GM19463 (cell line): Measurements from ENCODE around the gene RASA3.
"Not testable (repeated sequence)": the region's sequence is repeated elsewhere in the genome, so short reads cannot be mapped to it uniquely, and the experiment has no call there.

Experiments used
- ATAC-seq: cut with Tn5 transposase; IDR thresholded peaks from one replicate; pipeline ENCODE4 v1.9.1; 2021; ENCODE audit warnings: mild to moderate bottlenecking, moderate library complexity; ENCODE audit not compliant: unreplicated experiment

The RASA3 gene

GRCh38 chr13:114155926-114156883, 23.8 kb upstream of the RASA3 start:
- no peak for ATAC-seq

DNA sequence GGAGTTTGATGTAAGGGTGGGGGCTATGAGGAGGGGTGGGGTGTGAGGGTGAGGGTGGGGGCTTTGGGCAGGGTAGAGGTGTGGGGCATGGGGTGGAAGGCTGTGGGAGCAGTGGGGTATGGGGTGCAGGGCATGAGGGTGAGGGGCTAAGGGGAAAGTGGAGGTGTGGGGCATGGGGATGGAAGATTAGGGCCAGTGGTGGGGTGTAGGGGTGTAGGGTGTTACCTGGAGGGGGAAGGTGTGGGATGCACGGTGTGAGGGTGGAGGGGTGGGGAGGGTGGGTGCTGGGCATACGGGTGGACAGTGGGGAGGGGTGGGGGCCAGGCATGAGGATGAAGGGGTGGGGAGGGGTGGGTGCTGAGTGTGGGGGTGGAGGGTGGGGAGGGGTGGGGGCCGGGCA, 22.9 kb upstream of the RASA3 start:
- ATAC-seq, result no peak

GRCh38 chr13:114154476-114154875, 22.1 kb upstream of the RASA3 start:
- ATAC-seq, result no peak

DNA sequence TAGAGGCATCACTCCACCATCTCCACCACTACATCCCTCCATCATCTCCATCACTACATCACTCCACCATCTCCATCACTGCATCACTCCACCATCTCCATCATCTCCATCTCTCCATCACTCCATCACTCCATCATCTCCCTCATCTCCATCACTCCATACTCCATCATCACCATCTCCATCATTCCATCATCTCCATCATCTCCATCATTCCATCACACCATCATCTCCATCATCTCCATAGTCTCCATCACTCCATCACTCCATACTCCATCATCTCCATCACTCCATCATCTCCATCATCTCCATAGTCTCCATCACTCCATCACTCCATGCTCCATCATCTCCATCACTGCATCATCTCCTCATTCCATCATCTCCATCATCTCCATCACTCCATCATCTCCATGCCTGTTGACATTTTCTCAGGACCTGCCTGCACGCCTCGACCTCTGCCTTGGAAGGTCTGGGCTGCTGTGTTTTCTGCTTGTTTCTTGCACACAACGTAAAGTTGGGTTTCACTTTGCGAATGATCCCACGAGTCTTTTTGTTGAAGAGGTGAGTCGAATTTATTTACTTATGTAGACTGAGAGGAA, 21.2 kb upstream of the RASA3 start:
- ATAC-seq, result no peak

DNA sequence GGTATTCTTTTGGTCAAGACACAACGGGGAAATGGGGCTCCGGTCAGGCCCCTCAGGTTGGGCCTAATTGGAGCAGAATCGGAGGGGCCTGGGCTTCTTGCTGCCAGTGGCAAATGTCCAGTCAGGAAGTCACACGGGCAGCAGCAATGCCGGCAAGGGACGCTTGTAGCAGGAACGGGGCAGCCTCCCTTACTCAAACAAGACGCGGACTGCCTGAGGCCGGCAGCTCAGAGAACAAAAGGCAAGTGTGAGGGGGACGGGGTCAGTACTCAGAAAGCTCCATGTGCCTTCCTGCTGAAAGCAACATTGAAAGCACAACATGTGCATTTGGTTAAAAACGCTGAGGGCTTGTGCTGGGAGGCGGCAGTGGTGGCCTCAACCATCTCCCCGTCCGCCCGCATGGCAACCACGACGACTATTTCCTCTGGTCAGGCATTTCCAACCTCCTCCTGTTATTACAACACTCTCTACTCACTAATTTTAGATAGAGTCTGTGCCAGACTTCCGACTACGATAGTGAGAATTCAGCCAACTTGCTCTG, 20.5 kb upstream of the RASA3 start:
- ATAC-seq, result no peak

DNA sequence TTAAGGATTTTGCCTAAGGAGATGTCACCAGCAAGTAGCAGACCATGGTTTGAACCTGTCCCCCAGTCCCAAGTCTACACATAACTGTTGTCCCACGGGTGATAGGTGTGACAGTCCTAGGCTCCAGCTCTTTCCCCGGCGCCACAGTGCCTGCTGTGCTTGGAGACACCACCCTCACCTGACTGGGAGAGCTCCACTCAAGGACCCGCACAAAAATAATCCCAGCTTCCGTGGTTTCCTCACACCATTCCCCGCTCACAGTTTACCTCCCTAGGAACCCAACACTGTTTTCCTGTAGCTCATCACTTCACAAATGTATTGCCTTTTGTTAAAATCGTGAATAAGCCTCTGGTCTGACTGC, 19.8 kb upstream of the RASA3 start:
- no peak for ATAC-seq

GRCh38 chr13:114151565-114152284, 19.3 kb upstream of the RASA3 start:
- no peak for ATAC-seq

DNA sequence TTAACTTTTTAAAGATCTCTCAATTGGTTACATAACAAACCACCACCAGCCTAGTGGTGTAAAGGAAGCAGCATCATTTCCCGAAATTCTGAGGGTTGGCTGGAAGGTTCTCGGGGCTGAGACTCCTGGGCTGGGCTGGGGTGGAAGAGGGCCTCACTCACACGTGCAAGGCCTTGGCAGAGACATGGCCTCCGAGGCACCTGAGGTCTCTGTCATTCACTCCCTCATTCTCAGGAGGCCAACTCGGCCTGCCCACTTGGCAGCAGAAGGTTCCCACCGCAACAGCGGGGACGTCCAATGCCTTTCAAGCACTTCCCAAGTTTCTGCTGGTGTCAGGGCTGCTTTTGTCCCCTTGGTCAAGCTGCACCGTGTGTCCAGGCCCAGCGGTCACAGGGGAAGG, 18.6 kb upstream of the RASA3 start:
- no peak for ATAC-seq

DNA sequence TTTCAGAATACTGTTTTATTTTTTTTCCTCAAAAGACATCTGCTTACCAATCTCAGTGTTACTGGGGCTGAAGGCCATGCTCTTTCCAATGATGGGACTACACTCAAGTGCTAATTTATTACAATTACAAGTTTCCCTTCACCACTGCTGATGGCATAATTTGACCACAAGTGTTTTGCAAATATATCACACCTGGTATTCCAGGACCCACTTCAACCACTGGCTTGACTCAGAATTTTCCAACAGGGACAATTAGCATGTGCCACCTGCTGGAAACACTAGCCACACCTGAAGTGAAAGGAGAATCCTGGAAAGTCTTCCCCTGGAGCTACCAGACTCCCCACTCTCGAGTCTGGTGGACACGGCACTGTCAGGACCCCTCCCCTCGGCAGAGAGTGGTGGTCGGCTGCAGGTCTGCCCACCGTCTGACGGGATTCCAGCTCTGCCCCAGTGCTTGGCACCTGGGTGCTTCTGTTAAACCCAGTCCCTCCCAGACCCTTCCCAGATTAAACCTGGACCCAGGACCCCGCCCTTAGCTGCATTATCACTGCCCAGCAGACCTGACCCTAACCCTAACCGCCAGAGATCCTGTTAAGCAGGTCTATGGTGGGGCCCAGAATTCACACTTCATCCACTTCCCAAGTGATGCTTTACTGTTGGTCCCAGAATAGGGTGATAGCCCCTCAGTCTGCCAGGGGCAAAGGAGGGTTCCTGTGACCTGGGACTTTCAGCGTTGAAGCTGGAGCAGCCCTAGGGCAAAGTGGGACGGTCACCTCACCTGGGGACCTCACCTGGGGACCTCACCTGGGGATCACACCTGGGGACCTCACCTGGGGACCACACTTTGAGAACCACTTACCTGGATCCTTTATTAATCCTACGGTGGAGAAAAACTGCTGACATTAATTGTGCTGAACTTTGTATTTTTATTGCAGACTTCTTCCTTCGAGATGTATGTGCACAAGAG, 17.6 kb upstream of the RASA3 start:
- no peak for ATAC-seq

DNA sequence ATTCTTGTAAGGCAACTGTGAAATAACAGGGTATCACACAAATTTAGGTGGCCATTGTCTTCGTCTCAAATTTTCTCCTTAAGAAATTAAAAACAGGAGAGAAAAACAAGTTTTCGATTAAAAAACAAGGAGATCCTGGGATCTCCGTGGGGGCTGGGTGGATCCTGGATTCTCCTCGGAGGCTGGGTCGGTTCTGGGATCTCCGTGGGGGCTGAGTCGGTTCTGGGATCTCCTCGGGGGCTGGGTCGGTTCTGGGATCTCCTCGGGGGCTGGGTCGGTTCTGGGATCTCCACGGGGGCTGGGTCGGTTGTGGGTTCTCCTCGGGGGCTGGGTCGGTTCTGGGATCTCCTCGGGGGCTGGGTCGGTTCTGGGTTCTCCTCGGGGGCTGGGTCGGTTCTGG, 16.5 kb upstream of the RASA3 start:
- ATAC-seq, result not testable (repeated sequence)

DNA sequence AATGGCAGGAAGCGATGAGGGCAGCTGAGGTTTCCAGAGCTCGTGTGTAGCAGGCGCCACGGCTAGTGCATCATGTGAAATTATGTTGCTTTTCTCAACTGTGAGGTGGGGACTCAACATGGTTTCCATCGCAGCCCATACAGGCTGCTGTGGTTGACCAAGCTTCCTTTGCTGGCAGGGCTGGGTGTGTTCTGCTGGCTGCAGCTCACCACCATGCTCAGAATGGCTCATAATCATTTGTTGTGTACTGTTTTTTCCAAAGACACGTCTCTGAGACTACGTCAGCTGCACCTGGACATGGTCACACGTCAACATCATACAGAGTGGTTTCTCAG, 16.1 kb upstream of the RASA3 start:
- peak; percentile 71 for ATAC-seq

GRCh38 chr13:114147803-114148520, 15.5 kb upstream of the RASA3 start:
- peak; percentile 32 for ATAC-seq

- no peak for ATAC-seq
Measured at GRCh38 chr13:114146629-114147028, 14.2 kb upstream of the RASA3 start.

DNA sequence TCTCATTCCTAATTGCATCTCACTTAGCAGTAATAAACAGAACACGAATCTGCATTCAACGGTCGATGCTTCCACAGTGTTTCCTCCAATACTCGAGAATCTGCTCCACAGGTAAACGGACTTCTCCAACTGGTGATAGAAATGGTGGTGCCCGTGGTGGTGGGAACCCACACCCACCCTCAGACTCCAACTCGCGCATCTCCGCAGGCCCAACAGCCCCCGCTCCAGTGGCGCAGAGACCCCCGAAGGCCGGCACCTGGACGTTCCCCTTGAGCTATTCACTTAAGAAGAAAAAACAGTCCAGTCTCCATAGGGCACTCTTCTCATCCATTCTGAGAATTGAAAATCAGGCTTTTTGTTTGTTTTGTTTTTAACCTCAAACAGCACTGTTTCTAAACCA, 13.8 kb upstream of the RASA3 start:
- ATAC-seq, result no peak

GRCh38 chr13:114145722-114146121, 13.3 kb upstream of the RASA3 start:
- ATAC-seq, result no peak

DNA sequence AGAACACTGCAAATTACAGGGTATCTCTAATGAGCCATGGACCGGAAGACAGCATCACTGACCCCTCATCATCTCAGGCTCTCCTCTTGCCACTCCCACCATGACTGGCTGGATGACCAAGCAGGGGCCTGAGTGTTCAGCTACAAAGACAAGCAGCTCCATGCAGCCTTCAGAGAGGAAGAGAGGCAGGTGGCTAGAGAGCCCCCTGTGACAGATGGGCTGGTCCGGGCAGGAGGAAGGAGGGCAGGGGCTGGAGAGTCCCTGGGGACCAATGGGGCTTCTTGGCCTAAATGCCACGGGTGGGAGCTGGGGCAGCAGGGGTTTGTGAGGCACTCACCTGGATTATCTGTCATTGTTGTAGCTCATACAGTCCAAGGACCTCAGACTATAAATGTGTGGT, 12.8 kb upstream of the RASA3 start:
- no peak for ATAC-seq

- no peak for ATAC-seq
Measured at GRCh38 chr13:114144606-114145244, 12.3 kb upstream of the RASA3 start.

DNA sequence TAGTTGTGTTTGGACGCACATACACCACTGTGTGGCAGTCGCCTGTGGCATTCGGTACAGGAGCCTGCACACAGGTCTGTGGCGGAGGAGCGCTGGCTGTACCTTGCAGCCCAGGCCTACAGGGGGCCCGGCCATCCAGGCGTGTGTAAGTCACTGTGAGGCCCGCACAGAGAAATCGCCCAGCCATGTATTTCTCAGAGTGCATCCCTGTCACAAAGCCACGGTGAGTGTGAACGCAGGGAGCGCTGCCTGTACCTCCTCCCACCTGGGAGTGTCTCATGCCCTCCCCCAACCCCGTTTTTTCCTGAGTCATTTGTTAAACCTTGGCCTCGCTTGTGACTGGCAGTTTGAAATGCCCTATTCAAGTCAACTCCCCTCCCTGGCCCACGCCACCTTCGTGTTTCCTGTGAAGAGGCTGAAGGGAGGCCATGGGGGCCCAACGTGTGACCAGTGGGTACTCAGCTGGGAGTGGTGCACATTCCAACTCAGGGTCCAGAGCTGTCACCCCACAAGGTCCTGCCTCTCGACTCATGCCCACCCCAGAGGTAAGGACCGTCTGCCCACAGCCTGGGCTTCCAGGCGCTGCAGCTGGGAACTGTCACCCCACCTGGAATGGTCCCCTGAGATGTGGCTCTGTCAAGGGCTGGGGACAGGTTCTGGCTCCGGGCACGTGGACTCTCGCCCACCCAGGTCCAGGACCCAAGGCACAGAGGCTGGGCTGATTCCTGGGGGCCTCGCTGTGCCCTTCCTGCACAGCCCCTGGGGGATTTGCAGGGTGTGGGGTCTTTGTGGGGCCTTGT, 11.6 kb upstream of the RASA3 start:
- peak; percentile 68 for ATAC-seq
